ENCODE data around the gene KIAA0232. TPM values are rescaled to one million over a fixed set of nuclear protein-coding genes. Genes with fewer than 3 reads are reported as not detected.

The KIAA0232 gene
- 10 to 100 TPM; 13.5 to 14.4 TPM for total RNA-seq

- intact Hi-C loops (cut with micrococcal nuclease) = loop anchor here (1.0 to 2.0 kb wide), 7 partner anchors 73 to 513 kb away; partner anchors contain the start of genes MAN2B2, MRFAP1, MRFAP1L1 and TADA2B
- H3K4me3 Mint-ChIP-seq = peak within 1 kb of the TSS; percentile 75
- H3K27ac Mint-ChIP-seq = peak within 1 kb of the TSS; percentile 78
- peak; percentile 88 for DNase-seq
- H3K4me1 Mint-ChIP-seq (ENCODE audit: low read depth) = peaks cover 51% of the 10 kb centered on the region
- CTCF ChIA-PET = interaction anchor here (0.8 to 1.2 kb wide), 4 partner anchors 14 to 160 kb away, joined by 3 to 4 read pairs (median 3); no protein-coding TSS in a partner anchor
- no peaks in the 10 kb centered on the region for H3K27me3 Mint-ChIP-seq (ENCODE audit: low read depth)
- no peaks in the 10 kb centered on the region for H3K9me3 Mint-ChIP-seq
- peaks cover 1% of the 10 kb centered on the region for H3K36me3 Mint-ChIP-seq (ENCODE audit: low read depth)
These were observed at the start of gene KIAA0232 for GRCh38 chr4:6782147-6782845. TSS of gene KIAA0232 (plus strand) at chr4:6782727. CDS start at chr4:6824454, 41,727 bp downstream.

- intact Hi-C loops (cut with micrococcal nuclease) = no loop called here
- H3K4me3 Mint-ChIP-seq = no peak overlapping the region
- H3K36me3 Mint-ChIP-seq (ENCODE audit: low read depth) = no peaks in the 10 kb centered on the region
- CTCF ChIA-PET = no interaction called here
- no peak for DNase-seq
- no peak overlapping the region for H3K27ac Mint-ChIP-seq
- no peaks in the 10 kb centered on the region for H3K9me3 Mint-ChIP-seq
- no peaks in the 10 kb centered on the region for H3K27me3 Mint-ChIP-seq (ENCODE audit: low read depth)
- peaks cover under 1% of the 10 kb centered on the region for H3K4me1 Mint-ChIP-seq (ENCODE audit: low read depth)
These were observed 49.0 kb upstream of the KIAA0232 start for GRCh38 chr4:6733358-6734164.

GRCh38 chr4:6734165-6734786, 48.3 kb upstream of the KIAA0232 start:
- no peak overlapping the region for H3K4me3 Mint-ChIP-seq
- CTCF ChIA-PET = interaction anchor here (1.1 to 1.2 kb wide), 2 partner anchors 11 to 139 kb away, joined by 3 to 8 read pairs; no protein-coding TSS in a partner anchor

GRCh38 chr4:6739920-6740319, 42.6 kb upstream of the KIAA0232 start:
- Mint-ChIP-seq H3K4me3 (no peak overlapping the region), H3K4me1 (ENCODE audit: low read depth) (peaks cover 7% of the 10 kb centered on the region), H3K27ac (no peak overlapping the region), H3K27me3 (ENCODE audit: low read depth) (no peaks in the 10 kb centered on the region), H3K9me3 (peaks cover 2% of the 10 kb centered on the region), H3K36me3 (ENCODE audit: low read depth) (no peaks in the 10 kb centered on the region)
- DNase-seq = no peak
- CTCF ChIA-PET = no interaction called here
- intact Hi-C loops (cut with micrococcal nuclease) = no loop called here

More at GRCh38 chr4:6734165-6734786, 48.3 kb upstream of the KIAA0232 start:
- no peaks in the 10 kb centered on the region for H3K36me3 Mint-ChIP-seq (ENCODE audit: low read depth)
- no peaks in the 10 kb centered on the region for H3K9me3 Mint-ChIP-seq
- no peaks in the 10 kb centered on the region for H3K4me1 Mint-ChIP-seq (ENCODE audit: low read depth)
- DNase-seq = no peak
- intact Hi-C loops (cut with micrococcal nuclease) = no loop called here
- no peak overlapping the region for H3K27ac Mint-ChIP-seq
- no peaks in the 10 kb centered on the region for H3K27me3 Mint-ChIP-seq (ENCODE audit: low read depth)

- no peak for DNase-seq
- H3K27ac Mint-ChIP-seq = no peak overlapping the region
- H3K4me1 Mint-ChIP-seq (ENCODE audit: low read depth) = peaks cover 7% of the 10 kb centered on the region
- H3K9me3 Mint-ChIP-seq = peaks cover 2% of the 10 kb centered on the region
- no peak overlapping the region for H3K4me3 Mint-ChIP-seq
- no peaks in the 10 kb centered on the region for H3K27me3 Mint-ChIP-seq (ENCODE audit: low read depth)
- intact Hi-C loops (cut with micrococcal nuclease) = no loop called here
- H3K36me3 Mint-ChIP-seq (ENCODE audit: low read depth) = no peaks in the 10 kb centered on the region
- CTCF ChIA-PET = no interaction called here
These were observed 42.2 kb upstream of the KIAA0232 start for GRCh38 chr4:6740347-6740746.

GRCh38 chr4:6742507-6742906, 40.0 kb upstream of the KIAA0232 start:
- H3K9me3 Mint-ChIP-seq = peaks cover 2% of the 10 kb centered on the region
- no peak overlapping the region for H3K27ac Mint-ChIP-seq
- no peaks in the 10 kb centered on the region for H3K36me3 Mint-ChIP-seq (ENCODE audit: low read depth)
- DNase-seq = no peak
- H3K4me3 Mint-ChIP-seq = no peak overlapping the region
- no peaks in the 10 kb centered on the region for H3K27me3 Mint-ChIP-seq (ENCODE audit: low read depth)
- intact Hi-C loops (cut with micrococcal nuclease) = no loop called here
- H3K4me1 Mint-ChIP-seq (ENCODE audit: low read depth) = peaks cover 7% of the 10 kb centered on the region
- CTCF ChIA-PET = interaction anchor here (1.0 to 1.2 kb wide), 2 partner anchors 131 kb away, joined by 3 to 4 read pairs; no protein-coding TSS in a partner anchor

- peaks cover 2% of the 10 kb centered on the region for H3K9me3 Mint-ChIP-seq
- no peaks in the 10 kb centered on the region for H3K27me3 Mint-ChIP-seq (ENCODE audit: low read depth)
- DNase-seq = no peak
- CTCF ChIA-PET = interaction anchor here (1.2 kb wide), 1 partner anchor 130 kb away, joined by 4 read pairs; no protein-coding TSS in a partner anchor
- no peaks in the 10 kb centered on the region for H3K36me3 Mint-ChIP-seq (ENCODE audit: low read depth)
- no peak overlapping the region for H3K4me3 Mint-ChIP-seq
- peaks cover 7% of the 10 kb centered on the region for H3K4me1 Mint-ChIP-seq (ENCODE audit: low read depth)
- intact Hi-C loops (cut with micrococcal nuclease) = loop anchor here (1.0 kb wide), 1 partner anchor 131 kb away; no protein-coding TSS in a partner anchor
- no peak overlapping the region for H3K27ac Mint-ChIP-seq
These were observed 39.5 kb upstream of the KIAA0232 start for GRCh38 chr4:6742989-6743388.

- H3K9me3 Mint-ChIP-seq = no peaks in the 10 kb centered on the region
- H3K36me3 Mint-ChIP-seq (ENCODE audit: low read depth) = no peaks in the 10 kb centered on the region
These were observed 35.7 kb upstream of the KIAA0232 start for GRCh38 chr4:6746721-6747293.

GRCh38 chr4:6747294-6748051, 35.1 kb upstream of the KIAA0232 start:
- DNase-seq = no peak
- no peaks in the 10 kb centered on the region for H3K9me3 Mint-ChIP-seq
- H3K27ac Mint-ChIP-seq = no peak overlapping the region
- intact Hi-C loops (cut with micrococcal nuclease) = no loop called here
- CTCF ChIA-PET = interaction anchor here (0.6 kb wide), 1 partner anchor 336 kb away, joined by 4 read pairs; no protein-coding TSS in a partner anchor
- peaks cover 15% of the 10 kb centered on the region for H3K4me1 Mint-ChIP-seq (ENCODE audit: low read depth)
- H3K36me3 Mint-ChIP-seq (ENCODE audit: low read depth) = no peaks in the 10 kb centered on the region
- H3K27me3 Mint-ChIP-seq (ENCODE audit: low read depth) = no peaks in the 10 kb centered on the region
- H3K4me3 Mint-ChIP-seq = no peak overlapping the region

More at GRCh38 chr4:6746721-6747293, 35.7 kb upstream of the KIAA0232 start:
- intact Hi-C loops (cut with micrococcal nuclease) = no loop called here
- CTCF ChIA-PET = no interaction called here
- Mint-ChIP-seq H3K27me3 (ENCODE audit: low read depth) (no peaks in the 10 kb centered on the region), H3K4me3 (no peak overlapping the region), H3K4me1 (ENCODE audit: low read depth) (peaks cover 16% of the 10 kb centered on the region), H3K27ac (no peak overlapping the region)
- no peak for DNase-seq

GRCh38 chr4:6748286-6748685, 34.2 kb upstream of the KIAA0232 start:
- Mint-ChIP-seq H3K27ac (no peak overlapping the region), H3K9me3 (no peaks in the 10 kb centered on the region), H3K36me3 (ENCODE audit: low read depth) (no peaks in the 10 kb centered on the region), H3K27me3 (ENCODE audit: low read depth) (no peaks in the 10 kb centered on the region), H3K4me3 (no peak overlapping the region), H3K4me1 (ENCODE audit: low read depth) (peaks cover 12% of the 10 kb centered on the region)
- DNase-seq = no peak
- CTCF ChIA-PET = no interaction called here
- intact Hi-C loops (cut with micrococcal nuclease) = no loop called here

- H3K27ac Mint-ChIP-seq = no peak overlapping the region
- CTCF ChIA-PET = interaction anchor here (0.8 to 1.0 kb wide), 2 partner anchors 9 to 28 kb away, joined by 3 read pairs; no protein-coding TSS in a partner anchor
- H3K36me3 Mint-ChIP-seq (ENCODE audit: low read depth) = no peaks in the 10 kb centered on the region
- H3K27me3 Mint-ChIP-seq (ENCODE audit: low read depth) = no peaks in the 10 kb centered on the region
- DNase-seq = no peak
- H3K9me3 Mint-ChIP-seq = no peaks in the 10 kb centered on the region
- intact Hi-C loops (cut with micrococcal nuclease) = no loop called here
- peaks cover 12% of the 10 kb centered on the region for H3K4me1 Mint-ChIP-seq (ENCODE audit: low read depth)
- no peak overlapping the region for H3K4me3 Mint-ChIP-seq
These were observed 33.0 kb upstream of the KIAA0232 start for GRCh38 chr4:6749340-6750171.
